Hepatocyte (in vitro differentiated cells): ENCODE measurements around the gene CUX1. TPM values are rescaled to one million over a fixed set of nuclear protein-coding genes. Genes with fewer than 3 reads are reported as not detected.

Source experiments
- DNase-seq: peaks from one replicate; pipeline ENCODE4 v3.0.0-alpha.2; 2016; ENCODE audit warnings: low spot score
- H2AFZ ChIP-seq: fragments of 200-600 bp; sonication (generic); 2 replicates; pipeline ENCODE4 v1.6.0; 2016; ENCODE audit warnings: antibody characterized with exemption, mild to moderate bottlenecking
- H3K27ac ChIP-seq: fragments of 200-600 bp; sonication (generic); 2 replicates; pipeline ENCODE4 v1.5.1; 2016; ENCODE audit warnings: mild to moderate bottlenecking
- H3K27me3 ChIP-seq: fragments of 200-600 bp; sonication (generic); 2 replicates; pipeline ENCODE4 v1.6.1; 2016
- H3K36me3 ChIP-seq: fragments of 200-600 bp; sonication (generic); replicated peaks from 2 replicates; pipeline ENCODE4 v1.5.1; 2016; ENCODE audit warnings: low read depth; ENCODE audit not compliant: insufficient read depth
- H3K4me1 ChIP-seq: fragments of 200-600 bp; sonication (generic); 2 replicates; pipeline ENCODE4 v1.5.1; 2016; ENCODE audit warnings: mild to moderate bottlenecking, moderate library complexity; ENCODE audit not compliant: insufficient read depth
- H3K4me2 ChIP-seq: fragments of 200-600 bp; sonication (generic); 2 replicates; pipeline ENCODE4 v1.6.0; 2016
- H3K4me3 ChIP-seq: fragments of 200-600 bp; sonication (generic); 2 replicates; pipeline ENCODE4 v1.5.1; 2016; ENCODE audit warnings: mild to moderate bottlenecking
- H3K79me2 ChIP-seq: fragments of 200-600 bp; sonication (generic); 2 replicates; pipeline ENCODE4 v1.6.0; 2017; ENCODE audit warnings: mild to moderate bottlenecking
- H3K9me2 ChIP-seq: fragments of 200-600 bp; sonication (generic); replicated peaks from 2 replicates; pipeline ENCODE4 v1.6.0; 2017; ENCODE audit warnings: mild to moderate bottlenecking; ENCODE audit not compliant: insufficient read depth
- H3K9me3 ChIP-seq: fragments of 200-600 bp; sonication (generic); 2 replicates; pipeline ENCODE4 v1.5.1; 2016; ENCODE audit warnings: low read depth, mild to moderate bottlenecking
- H4K20me1 ChIP-seq: fragments of 200-600 bp; sonication (generic); 2 replicates; pipeline ENCODE4 v1.6.0; 2016; ENCODE audit warnings: mild to moderate bottlenecking; ENCODE audit not compliant: insufficient read depth, poor library complexity, severe bottlenecking
- CTCF ChIP-seq: fragments of 200-600 bp; sonication (generic); IDR thresholded peaks from 2 replicates; pipeline ENCODE4 v1.5.1; 2016; ENCODE audit warnings: antibody characterized with exemption, mild to moderate bottlenecking; ENCODE audit not compliant: poor library complexity
- EZH2 ChIP-seq: fragments of 200-600 bp; sonication (generic); IDR thresholded peaks from 2 replicates; pipeline ENCODE4 v1.6.1; 2016; ENCODE audit warnings: antibody characterized with exemption, mild to moderate bottlenecking, borderline replicate concordance
- EZH2phosphoT487 ChIP-seq: fragments of 200-600 bp; sonication (generic); IDR thresholded peaks from one replicate; pipeline ENCODE4 v1.6.1; 2018; ENCODE audit warnings: antibody characterized with exemption, mild to moderate bottlenecking, low read depth, moderate library complexity; ENCODE audit not compliant: unreplicated experiment, severe bottlenecking
- WGBS: methylation state at CpG from one replicate; pipeline ENCODE4 v1.1.6; 2016; ENCODE audit warnings: low lambda C conversion rate; ENCODE audit errors: missing lambda C conversion rate; 5-methylcytosine and 5-hydroxymethylcytosine counted together
- polyA plus RNA-seq: library from polyadenylated mRNA; unstranded; fragments of >200 nt; fragmentation: Nextera tagmentation; extraction: Ambion mirVana; gene quantifications from 2 replicates; pipeline ENCODE4 v1.2.1, GENCODE V29; 2016
- total RNA-seq: library from RNA; depleted of rRNA; stranded (reverse); fragments of >200 nt; gene quantifications from 2 replicates; pipeline ENCODE4 v1.2.3, GENCODE V29; 2014

Gene CUX1
- total RNA-seq (60.1 and 64.3 TPM in 2 replicates), polyA plus RNA-seq (76.8 and 92.5 TPM in 2 replicates)

- Histone ChIP-seq H3K27ac (peak within 1 kb of the TSS; percentile 92), H2AFZ (no peak within 1 kb of the TSS), H3K9me3 (no peaks in the 10 kb centered on the region), H3K27me3 (no peaks in the 10 kb centered on the region), H3K4me1 (peaks cover 40% of the 10 kb centered on the region), H3K9me2 (no peaks in the 10 kb centered on the region), H3K36me3 (no peaks in the 10 kb centered on the region), H3K4me3 (peak within 1 kb of the TSS; percentile 7), H3K79me2 (peaks cover 62% of the 10 kb centered on the region), H3K4me2 (peak within 1 kb of the TSS; percentile 79), H4K20me1 (peaks cover 48% of the 10 kb centered on the region)
- WGBS, result 8% methylated on average over 38 of the region's 49 CpGs
- TF ChIP-seq EZH2phosphoT487 (no peak), CTCF (no peak), EZH2 (no peak)
- peak; percentile 60 for DNase-seq
These were observed at the start of gene CUX1 for GRCh38 chr7:101817471-101818286. TSS of gene CUX1 (plus strand) at chr7:101817626. CDS start at chr7:101817640, 14 bp downstream.

GRCh38 chr7:101768280-101768679 lies 49.1 kb upstream of the CUX1 start:
- H3K27me3 ChIP-seq, result no peaks in the 10 kb centered on the region
- no peaks in the 10 kb centered on the region for H3K9me2 ChIP-seq
- no peaks in the 10 kb centered on the region for H3K79me2 ChIP-seq
- no peaks in the 10 kb centered on the region for H3K9me3 ChIP-seq
- 94% methylated on average over 7 of the region's 7 CpGs for WGBS
- H3K4me3 ChIP-seq, result no peak overlapping the region
- no peak overlapping the region for H3K27ac ChIP-seq
- H2AFZ ChIP-seq, result no peak overlapping the region
- no peaks in the 10 kb centered on the region for H4K20me1 ChIP-seq
- TF ChIP-seq EZH2 (no peak), EZH2phosphoT487 (no peak), CTCF (no peak)
- no peak overlapping the region for H3K4me2 ChIP-seq
- no peaks in the 10 kb centered on the region for H3K4me1 ChIP-seq
- DNase-seq, result no peak
- no peaks in the 10 kb centered on the region for H3K36me3 ChIP-seq

- H3K9me2 ChIP-seq, result no peaks in the 10 kb centered on the region
- no peak for TF ChIP-seq EZH2
- TF ChIP-seq EZH2phosphoT487, result no peak
- TF ChIP-seq CTCF, result no peak
- H3K4me2 ChIP-seq, result no peak overlapping the region
- H2AFZ ChIP-seq, result no peak overlapping the region
- no peaks in the 10 kb centered on the region for H3K27me3 ChIP-seq
- no peaks in the 10 kb centered on the region for H3K4me1 ChIP-seq
- H3K27ac ChIP-seq, result no peak overlapping the region
- no peak for DNase-seq
- no peak overlapping the region for H3K4me3 ChIP-seq
- no peaks in the 10 kb centered on the region for H3K36me3 ChIP-seq
- H4K20me1 ChIP-seq, result no peaks in the 10 kb centered on the region
- H3K9me3 ChIP-seq, result no peaks in the 10 kb centered on the region
- no peaks in the 10 kb centered on the region for H3K79me2 ChIP-seq
- WGBS, result 100% methylated on average over 4 of the region's 4 CpGs
These were observed 47.0 kb upstream of the CUX1 start for GRCh38 chr7:101770466-101770865.
